GM18526 (cell line): ENCODE measurements around the gene SIGLEC1.

Experiments
- POLR2A ChIP-seq: IDR thresholded peaks from 3 replicates; pipeline ENCODE4 v1.6.1; 2011; ENCODE audit not compliant: insufficient read length; ENCODE audit errors: extremely low read depth

Gene SIGLEC1

DNA sequence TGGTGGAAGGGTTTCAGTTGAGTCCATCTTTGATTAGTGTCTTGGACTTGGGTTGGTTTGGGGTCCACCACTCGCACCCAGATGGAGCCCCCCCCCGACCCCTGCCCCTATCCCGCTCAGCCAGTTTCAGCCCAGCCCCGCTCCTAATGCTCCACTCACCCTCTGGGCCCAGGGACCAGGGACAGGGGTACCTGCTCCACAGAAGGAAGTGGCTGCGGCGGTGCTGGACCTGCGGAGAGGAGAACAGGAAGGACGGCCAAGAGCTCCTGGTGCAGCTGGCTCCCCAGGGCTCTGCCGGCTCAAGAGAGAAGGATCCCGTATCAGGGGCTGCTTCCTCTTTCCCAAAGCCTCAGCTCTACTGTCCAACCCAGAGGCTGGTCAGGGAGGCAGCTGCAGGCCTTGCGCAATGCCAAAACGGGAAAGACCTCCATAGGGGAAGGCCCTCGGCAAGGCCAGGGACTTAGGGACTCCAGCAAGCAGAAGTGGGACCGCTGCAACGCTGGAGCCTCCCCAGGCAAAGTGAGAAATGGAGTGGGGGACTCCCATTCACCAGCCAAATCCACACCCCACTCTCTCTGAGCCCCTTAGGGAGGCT is at the start of gene SIGLEC1:
Gene SIGLEC1, minus strand, starts transcription at position 322 of the 595 bp plus-strand sequence. CDS start 5,472 bp downstream, outside the sequence.
- no peak for TF ChIP-seq POLR2A

DNA sequence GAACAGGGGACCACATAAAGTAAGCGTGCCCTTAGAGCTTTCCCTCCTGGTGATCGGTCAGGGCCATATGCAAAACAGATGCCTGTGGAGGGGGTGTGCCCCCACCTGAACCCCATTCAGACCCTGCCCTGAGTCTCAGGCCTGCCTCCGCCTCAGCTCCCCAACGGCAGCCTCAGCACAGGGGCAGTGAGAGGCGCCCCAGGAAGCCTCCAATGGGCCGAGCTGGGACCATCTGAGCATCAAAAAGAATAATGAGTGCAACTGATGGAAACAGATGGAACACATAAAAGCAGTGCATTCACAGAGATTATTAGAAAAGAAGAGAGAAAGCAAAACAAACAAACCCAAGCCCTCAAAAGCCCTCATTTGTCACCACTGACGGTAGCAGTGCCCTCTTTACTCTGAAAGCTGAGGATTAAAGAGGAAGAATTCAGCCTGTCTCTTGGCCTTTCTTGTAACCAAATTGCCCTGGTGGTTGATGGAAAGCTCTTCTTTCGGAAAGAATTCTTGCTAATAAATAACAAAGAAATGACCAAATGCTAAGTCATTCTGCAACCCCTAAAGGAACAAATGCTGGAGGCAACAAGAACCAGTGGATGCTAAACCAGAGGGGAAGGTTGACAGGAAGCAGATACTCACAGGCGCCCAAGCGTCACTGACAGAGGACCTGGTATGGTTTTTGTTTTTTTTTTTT is 48.4 kb upstream of the SIGLEC1 start:
- no peak for TF ChIP-seq POLR2A

DNA sequence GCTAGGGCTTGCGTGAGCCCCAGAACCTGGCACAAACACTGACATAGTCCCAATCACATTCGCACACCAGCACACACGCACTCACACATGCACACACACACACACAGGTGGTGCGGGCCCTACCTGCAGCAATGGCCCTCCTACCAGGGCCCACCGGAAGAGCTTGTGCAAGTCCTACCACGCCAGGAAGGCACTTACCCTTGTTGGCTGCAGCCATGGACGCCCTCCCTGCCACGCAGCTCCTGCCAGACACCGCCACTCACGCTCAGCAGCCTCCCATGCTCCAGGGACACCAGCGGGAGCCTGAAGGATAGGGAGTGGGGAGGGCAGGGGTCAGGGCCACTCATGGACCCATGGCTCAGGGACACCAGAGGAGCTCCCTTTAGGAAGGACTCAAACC is 47.5 kb upstream of the SIGLEC1 start:
- no peak for TF ChIP-seq POLR2A

DNA sequence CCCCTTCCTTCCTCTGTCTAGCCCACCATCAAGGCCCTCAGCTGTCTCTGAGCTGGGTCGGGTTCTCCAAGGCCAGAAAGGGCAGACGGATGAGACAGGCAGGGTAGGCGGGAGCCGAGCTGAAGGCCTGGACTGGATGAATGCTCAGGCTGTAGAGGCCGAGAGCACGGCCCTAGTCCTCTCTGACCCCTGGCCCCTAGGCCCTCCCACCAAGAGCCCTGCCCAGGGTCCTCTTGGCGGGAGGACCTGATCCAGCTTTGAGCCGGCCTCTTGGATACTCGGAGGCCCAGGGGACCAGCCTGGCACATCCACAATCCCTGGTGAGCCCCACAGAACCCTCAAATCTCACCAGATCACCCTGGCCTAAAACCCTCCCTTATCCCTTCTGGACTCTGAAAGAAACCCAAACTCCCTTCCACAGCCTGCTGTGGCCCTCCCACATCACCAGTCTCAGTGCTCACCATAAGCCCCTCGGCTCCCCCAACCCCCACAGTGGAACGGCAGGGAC is 47.0 kb upstream of the SIGLEC1 start:
- no peak for TF ChIP-seq POLR2A

- TF ChIP-seq POLR2A = no peak
Measured at GRCh38 chr20:3758566-3758965, 46.2 kb upstream of the SIGLEC1 start.

GRCh38 chr20:3757268-3757667 is 44.9 kb upstream of the SIGLEC1 start:
- no peak for TF ChIP-seq POLR2A

- no peak for TF ChIP-seq POLR2A
Measured at GRCh38 chr20:3755814-3756480, 43.5 kb upstream of the SIGLEC1 start.

GRCh38 chr20:3755269-3755668 is 42.9 kb upstream of the SIGLEC1 start:
- no peak for TF ChIP-seq POLR2A

DNA sequence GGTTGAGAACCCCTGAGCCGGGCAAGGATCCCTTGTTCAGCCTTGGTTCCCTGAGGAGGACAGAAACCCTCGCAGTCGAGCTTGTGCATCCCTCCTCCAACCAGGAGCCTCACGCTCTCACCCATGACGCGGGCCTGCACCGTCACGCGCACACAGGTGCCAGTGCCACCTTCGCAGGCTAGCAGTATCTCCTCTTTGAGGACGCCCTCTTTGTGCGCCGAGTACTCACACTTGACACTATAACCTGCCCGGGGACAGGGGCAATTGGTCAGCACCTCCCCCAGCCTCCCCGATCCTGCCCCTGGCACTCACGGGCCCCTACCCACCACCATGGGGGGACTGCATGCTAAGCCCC is 41.9 kb upstream of the SIGLEC1 start:
- no peak for TF ChIP-seq POLR2A

- TF ChIP-seq POLR2A = no peak
Measured at GRCh38 chr20:3753501-3754275, 41.3 kb upstream of the SIGLEC1 start.

GRCh38 chr20:3753098-3753497 is 40.7 kb upstream of the SIGLEC1 start:
- no peak for TF ChIP-seq POLR2A

DNA sequence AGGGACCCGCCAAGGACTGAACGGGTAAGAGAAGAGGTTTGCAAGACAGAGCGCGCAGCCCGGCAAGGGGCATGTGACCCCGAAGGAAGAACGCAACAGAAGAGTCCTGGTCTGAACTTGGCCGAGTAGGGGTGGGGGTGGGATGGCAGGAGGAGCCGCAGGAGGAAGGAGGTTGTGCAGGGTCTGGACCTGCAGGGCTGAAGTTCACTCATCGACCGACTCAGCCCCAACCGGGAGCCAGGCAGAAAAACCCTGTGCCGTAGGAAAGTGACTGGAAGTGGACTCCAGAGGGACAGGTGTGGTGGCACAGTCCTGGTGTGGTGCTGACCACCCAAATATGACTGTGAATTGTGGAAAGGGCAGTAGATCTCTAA is 40.0 kb upstream of the SIGLEC1 start:
- no peak for TF ChIP-seq POLR2A

DNA sequence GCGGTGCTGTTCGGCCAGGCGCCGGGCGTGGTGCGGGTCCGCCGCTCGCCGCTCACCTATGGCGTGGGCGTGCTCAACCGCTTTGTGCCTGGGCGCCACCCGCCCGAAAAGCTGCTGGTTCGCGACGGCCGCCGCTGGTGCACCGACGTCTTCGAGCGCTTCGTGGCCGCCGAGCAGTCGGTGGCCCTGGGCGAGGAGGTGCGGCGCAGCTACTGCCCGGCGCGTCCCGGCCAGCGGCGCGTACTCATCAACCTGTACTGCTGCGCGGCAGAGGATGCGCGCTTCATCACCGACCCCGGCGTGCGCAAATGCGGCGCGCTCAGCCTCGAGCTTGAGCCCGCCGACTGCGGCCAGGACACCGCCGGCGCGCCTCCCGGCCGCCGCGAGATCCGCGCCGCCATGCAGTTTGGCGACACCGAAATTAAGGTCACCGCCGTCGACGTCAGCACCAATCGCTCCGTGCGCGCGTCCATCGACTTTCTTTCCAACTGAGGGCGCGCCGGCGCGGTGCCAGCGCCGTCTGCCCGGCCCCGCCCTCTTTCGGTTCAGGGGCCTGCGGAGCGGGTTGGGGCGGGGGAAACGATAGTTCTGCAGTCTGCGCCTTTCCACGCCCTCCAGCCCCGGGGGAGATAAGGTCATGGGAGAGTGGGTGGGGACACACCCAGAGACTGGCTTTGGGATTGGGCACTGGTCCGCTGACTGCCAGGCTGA is 39.4 kb upstream of the SIGLEC1 start:
- no peak for TF ChIP-seq POLR2A

GRCh38 chr20:3751305-3751674 is 38.9 kb upstream of the SIGLEC1 start:
- TF ChIP-seq POLR2A = no peak

GRCh38 chr20:3749689-3750531 is 37.5 kb upstream of the SIGLEC1 start:
- no peak for TF ChIP-seq POLR2A
